NOMO-1 treated with dmso at 0.1 percent for 144 hours (cell line): ENCODE results near the gene WDR70.
A peak's percentile ranks its signal among the peaks of the same experiment; 100 is the strongest.
"Not testable (repeated sequence)": the region's sequence is repeated elsewhere in the genome, so short reads cannot be mapped to it uniquely, and the experiment has no call there.

Experiments used
- DNase-seq: peaks from one replicate; lab custom pipeline; 2025; ENCODE audit not compliant: unreplicated experiment; lab: John Stamatoyannopoulos, UW

The WDR70 gene

GRCh38 chr5:37742111-37742510, 363.0 kb downstream of the WDR70 start:
- DNase-seq: no peak

DNA sequence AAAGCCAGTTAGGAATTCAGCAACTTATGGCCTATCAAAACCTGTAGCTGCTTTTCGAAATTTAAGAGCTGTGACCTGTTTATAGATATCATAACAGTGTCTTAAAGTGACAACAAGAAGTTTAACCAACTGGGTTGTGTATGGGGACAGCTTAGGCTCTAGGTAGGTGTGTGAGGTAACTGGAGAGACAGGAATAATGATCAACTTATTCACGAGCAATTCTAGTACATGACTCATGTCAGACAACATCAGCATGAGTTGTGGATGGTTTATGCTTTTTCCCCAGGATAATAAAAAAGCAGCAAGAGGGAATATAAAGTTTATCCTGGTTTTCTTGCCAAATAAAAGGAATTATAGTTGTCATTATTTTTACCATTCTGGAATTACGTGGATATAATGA, 372.1 kb downstream of the WDR70 start:
- DNase-seq: no peak

GRCh38 chr5:37754976-37755375, 375.9 kb downstream of the WDR70 start:
- DNase-seq: no peak

DNA sequence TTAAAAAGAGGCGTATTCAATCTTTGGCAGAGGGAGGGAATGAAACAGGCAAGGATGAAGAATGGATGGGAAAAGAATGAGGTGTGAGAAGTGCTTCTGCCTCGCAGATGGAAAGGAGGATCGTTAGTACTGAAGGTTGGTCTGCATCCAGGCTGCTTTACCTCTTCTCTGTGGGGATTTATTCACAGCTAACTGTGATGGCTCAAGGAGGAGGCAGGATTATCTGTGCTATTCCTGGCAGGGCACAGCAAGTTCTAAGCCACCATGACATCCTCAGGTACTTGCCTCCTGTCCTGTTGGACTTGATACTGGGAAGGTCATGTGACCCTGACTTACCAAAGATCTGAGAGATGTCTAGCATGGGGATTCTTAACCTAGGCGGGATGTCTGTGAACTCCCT, 376.5 kb downstream of the WDR70 start:
- no peak for DNase-seq

DNA sequence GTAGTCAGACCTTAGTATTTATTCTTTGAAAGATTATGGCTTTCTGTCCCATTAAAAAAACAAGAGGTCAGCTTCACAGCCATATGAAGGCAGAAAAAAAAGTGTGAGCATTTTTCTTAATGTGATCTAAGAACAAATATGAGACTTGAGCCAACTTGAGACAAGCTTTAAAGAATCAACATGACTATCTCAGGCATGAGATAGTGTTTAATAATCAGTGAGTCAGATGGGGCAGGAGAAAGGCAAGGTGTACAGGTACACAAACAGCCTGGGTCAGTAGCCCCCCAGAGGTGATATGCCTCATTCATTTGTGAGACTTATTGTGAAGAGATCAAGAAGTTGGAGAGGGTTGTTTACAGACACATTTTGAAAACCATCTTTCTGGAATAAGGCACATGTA, 377.1 kb downstream of the WDR70 start:
- no peak for DNase-seq

GRCh38 chr5:37757980-37758582, 379.0 kb downstream of the WDR70 start:
- no peak for DNase-seq

- no peak for DNase-seq
These were observed 388.1 kb downstream of the WDR70 start for GRCh38 chr5:37767251-37767650.

GRCh38 chr5:37767961-37768360, 388.8 kb downstream of the WDR70 start:
- no peak for DNase-seq

DNA sequence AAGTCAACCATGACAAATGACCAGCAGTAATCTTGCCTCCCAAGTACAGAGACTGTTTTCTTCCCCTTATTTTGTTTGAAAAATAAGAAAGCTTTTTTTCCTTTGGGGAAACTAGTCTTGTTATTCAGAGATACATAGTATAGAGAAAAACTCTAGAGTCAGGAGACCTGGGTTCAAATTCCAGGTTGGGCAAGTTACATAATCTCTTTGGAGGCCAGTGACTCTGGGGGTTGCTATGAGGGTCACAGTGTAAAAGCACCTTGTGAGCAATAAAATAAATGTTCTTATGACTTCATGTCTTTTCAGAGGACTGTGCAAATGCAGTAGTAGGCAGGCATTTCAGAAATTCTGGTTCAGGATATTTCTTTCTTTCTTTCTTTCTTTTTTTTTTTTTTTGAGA, 389.3 kb downstream of the WDR70 start:
- no peak for DNase-seq

DNA sequence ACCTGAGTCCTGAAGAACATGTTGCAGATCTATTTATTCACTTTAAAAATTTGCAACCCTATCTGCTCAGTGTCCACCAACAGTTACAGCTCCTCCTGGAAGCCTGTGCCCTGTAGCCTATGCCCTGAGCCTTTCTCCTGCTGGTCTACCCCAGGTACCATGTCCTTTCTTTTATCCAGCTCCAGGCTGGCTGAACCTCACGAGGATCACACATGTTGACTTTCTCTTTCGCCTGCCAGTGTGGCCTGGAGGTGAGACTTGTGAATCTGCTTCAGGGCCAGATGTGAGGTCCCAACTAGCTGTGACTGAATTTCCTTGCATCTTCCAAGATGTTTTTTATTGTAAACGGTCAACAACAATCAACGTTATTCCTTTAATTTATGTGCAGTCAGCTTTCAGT, 390.0 kb downstream of the WDR70 start:
- no peak for DNase-seq

GRCh38 chr5:37769840-37770239, 390.7 kb downstream of the WDR70 start:
- no peak for DNase-seq

GRCh38 chr5:37770786-37771185, 391.7 kb downstream of the WDR70 start:
- no peak for DNase-seq

- peak; percentile 58 for DNase-seq
These were observed 392.1 kb downstream of the WDR70 start for GRCh38 chr5:37771203-37771611.

GRCh38 chr5:37771731-37772130, 392.6 kb downstream of the WDR70 start:
- DNase-seq: no peak

- DNase-seq: no peak
These were observed 393.1 kb downstream of the WDR70 start for GRCh38 chr5:37772255-37772654.

DNA sequence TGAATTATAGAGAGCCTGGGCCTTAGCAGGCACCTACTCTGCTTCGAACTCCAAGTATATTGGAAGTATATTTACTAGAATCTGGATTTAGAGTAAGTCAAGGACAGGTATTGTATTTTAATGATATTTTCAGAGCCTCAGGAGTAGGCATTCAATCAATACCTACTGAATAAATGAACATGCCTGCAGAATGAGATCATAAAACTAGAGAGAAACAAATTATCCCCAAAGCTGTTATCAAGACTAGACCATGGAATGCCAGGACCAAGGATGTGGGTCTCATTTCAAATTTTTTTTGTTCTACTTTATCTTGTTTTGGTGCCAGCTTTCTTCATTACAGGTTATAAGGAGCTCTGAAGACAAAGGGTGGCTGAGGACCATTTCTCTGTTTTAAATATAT, 394.7 kb downstream of the WDR70 start:
- no peak for DNase-seq

- DNase-seq: no peak
These were observed 395.9 kb downstream of the WDR70 start for GRCh38 chr5:37774912-37775483.

- no peak for DNase-seq
These were observed 397.7 kb downstream of the WDR70 start for GRCh38 chr5:37776826-37777225.

DNA sequence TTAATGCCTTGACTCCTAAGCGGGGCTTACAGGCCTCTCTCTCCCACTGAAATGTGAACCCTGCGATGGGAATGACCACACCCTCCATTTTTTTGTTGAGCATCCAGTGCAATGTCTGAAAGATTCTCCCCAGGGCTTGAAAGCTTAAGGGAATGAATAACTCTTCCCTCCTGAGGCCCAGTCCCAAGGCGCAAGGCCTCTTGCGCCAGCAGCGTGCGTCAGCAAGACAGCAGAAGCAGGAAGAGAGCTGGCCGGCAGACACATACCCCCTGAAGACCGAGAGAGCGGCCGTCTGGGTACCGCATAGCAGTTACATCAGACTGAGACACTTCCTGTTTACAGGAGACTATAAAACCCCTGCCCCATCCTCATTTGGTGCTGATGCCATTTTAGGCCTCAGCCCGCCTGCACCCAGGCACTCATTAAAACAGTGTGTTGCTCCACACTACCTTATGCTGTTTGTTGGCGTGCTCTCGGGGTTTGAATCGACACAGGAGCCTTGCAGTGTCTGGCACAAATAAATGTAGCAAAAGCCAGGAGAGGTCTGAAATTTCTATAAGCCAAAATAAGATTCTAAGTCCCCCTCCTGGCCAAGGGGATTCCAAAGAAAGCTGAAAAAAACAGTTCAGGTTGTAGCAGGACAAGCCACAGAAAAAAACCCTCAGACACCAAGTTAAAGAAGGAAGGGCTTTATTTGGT, 398.5 kb downstream of the WDR70 start:
- peak; percentile 75 for DNase-seq

- not testable (repeated sequence) for DNase-seq
These were observed 402.3 kb downstream of the WDR70 start for GRCh38 chr5:37781409-37781808.

DNA sequence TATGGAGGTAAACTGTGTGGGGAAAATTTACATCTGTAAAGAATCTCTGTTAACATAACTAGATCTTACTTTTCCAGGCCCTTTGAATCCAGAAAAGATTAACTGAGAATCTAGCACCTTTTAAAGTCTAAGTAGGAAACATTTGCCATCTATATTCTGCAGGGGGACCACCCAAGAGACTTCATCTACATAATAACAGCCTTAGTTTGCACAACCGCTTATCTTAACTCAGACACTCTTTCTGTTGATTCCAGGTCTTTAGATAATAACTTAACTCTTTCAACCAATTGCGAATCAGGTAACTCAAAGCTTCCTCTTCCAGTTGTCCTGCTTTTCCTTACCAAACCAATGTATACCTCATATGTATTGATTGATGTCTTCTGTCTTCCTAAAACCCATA, 407.3 kb downstream of the WDR70 start:
- no peak for DNase-seq

- no peak for DNase-seq
These were observed 407.9 kb downstream of the WDR70 start for GRCh38 chr5:37786862-37787519.
